Measurements from ENCODE around the gene TMEM38B.

GRCh38 chr9:105760053-105760452 is 65.7 kb downstream of the TMEM38B start:
- TF ChIP-seq NANOG (IDR thresholded peaks at IDR 0.05; ENCODE audit: borderline replicate concordance) = no peak
- no peak for TF ChIP-seq CTCF (conservative IDR thresholded peaks at IDR 0.05; ENCODE audit: low read depth in 2 of 2)

Measured in GM23338 (cell line).